KBM-7 (cell line): ENCODE data around the gene HEPACAM.

Experiments
- DNase-seq: peaks from one replicate; pipeline ENCODE4 v3.0.0-alpha.2; 2015
- in situ Hi-C: fragments of 300-500 bp; cut with MboI; formaldehyde crosslinking; loops from 2 replicates; pipeline ENCODE4 v1.14.3; 2020; ENCODE audit warnings: low sequenced_read_pairs, low pct_unique_long_range_greater_than_20kb, mixed read lengths

The HEPACAM gene

GRCh38 chr11:124874571-124875255 is 61.1 kb downstream of the HEPACAM start:
- in situ Hi-C loops: no loop called here
- no peak for DNase-seq

DNA sequence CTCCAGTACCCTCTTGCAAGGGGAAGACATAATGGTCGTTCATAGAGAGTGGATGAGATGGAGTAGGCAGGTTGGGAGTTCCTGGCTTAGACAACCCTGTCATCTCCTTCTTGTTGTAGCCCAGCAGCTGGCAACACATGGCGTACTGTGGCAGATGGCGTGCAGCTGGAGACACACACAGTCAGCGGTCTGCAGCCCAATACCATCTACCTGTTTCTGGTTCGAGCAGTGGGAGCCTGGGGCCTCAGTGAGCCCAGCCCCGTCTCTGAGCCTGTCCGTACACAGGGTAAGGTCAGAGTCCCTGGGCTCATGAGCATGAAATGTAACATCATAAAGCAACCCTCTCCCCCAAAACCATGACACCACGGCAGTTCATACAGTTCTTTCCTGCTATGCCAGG is 61.9 kb downstream of the HEPACAM start:
- DNase-seq: no peak
- in situ Hi-C loops: no loop called here

DNA sequence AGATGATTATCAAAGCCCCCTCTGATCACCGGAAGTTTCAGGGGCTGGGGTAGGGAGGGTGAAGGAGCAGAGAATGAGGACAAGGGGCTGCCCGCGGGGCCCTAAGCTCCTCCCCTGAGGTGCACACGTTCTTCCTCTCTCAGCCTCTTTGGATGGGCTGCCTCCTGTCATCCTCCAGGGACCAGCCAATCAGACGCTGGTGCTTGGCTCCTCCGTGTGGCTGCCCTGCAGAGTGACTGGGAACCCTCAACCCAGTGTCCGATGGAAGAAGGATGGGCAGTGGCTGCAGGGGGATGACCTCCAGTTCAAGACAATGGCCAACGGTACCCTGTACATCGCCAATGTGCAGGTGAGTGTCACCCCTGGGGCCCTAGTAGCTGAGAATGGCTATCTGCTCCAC is 63.1 kb downstream of the HEPACAM start:
- in situ Hi-C loops: no loop called here
- DNase-seq: no peak

DNA sequence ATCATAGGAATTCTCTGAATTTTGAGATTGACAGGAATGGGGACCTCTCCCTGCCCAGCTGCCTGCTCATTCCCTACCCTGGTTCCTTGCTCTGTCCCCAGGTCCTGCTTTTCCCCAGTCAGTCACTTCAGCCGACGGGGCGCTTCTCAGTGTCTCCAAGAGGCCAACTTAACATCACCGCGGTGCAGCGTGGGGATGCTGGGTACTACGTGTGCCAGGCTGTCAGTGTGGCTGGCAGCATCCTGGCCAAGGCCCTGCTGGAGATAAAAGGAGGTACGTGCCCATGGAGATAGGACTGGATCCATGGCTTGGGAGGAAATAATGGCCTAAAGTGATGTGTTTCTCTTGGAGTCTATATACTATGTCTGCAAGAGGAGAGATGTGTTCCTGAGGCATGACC is 63.6 kb downstream of the HEPACAM start:
- in situ Hi-C loops: no loop called here

GRCh38 chr11:124870430-124870829 is 65.4 kb downstream of the HEPACAM start:
- in situ Hi-C loops: no loop called here
- DNase-seq: no peak

More for the DNA sequence above, 63.6 kb downstream of the HEPACAM start:
- no peak for DNase-seq

DNA sequence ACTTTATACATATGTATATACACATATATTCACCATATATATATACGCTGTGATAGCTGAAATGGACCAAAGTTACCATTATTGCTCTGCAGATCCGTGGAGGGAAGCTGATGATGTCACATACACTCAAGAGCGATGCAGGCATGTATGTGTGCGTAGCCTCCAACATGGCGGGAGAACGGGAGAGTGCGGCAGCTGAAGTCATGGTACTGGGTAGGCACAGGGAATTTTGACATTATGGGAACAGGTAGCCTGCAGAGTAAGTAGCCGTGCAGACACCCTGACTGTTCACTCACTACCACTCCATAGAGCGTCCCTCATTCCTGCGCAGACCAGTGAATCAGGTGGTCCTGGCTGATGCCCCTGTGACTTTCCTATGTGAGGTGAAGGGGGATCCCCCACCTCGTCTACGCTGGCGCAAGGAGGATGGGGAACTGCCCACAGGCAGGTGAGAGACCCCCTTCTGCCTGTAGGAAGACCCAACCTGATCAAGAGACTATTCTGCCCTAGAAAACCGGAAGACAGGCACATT is 65.9 kb downstream of the HEPACAM start:
- no peak for DNase-seq
- in situ Hi-C loops: no loop called here

DNA sequence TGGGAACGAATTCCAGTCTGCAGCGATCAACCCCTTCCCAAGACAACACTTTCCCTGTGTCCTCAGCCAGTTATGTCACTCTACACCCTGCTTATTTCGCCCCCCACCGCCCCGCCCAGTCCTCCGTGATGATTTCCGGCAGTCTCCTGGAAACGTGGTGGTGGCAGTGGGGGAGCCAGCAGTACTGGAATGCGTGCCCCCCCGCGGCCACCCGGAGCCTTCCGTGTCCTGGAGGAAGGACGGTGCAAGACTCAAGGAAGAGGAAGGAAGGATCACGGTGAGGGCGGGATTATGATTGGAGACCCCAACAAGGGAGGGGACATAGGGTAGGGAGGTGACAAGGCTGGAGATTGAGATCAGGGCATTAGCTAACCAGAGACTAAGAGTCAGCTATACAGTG is 66.5 kb downstream of the HEPACAM start:
- DNase-seq: no peak
- in situ Hi-C loops: no loop called here
